ENCODE data around the gene ITGAD. TPM values are rescaled to one million over a fixed set of nuclear protein-coding genes. Genes with fewer than 3 reads are reported as not detected.
A peak's percentile ranks its signal among the peaks of the same experiment; 100 is the strongest.

Gene ITGAD
- total RNA-seq, 3 donors from 2014 or later (not counting 1 experiment from before 2014, with no cell fraction given) = 1.0 to 2.9 (median 2.2) TPM

DNA sequence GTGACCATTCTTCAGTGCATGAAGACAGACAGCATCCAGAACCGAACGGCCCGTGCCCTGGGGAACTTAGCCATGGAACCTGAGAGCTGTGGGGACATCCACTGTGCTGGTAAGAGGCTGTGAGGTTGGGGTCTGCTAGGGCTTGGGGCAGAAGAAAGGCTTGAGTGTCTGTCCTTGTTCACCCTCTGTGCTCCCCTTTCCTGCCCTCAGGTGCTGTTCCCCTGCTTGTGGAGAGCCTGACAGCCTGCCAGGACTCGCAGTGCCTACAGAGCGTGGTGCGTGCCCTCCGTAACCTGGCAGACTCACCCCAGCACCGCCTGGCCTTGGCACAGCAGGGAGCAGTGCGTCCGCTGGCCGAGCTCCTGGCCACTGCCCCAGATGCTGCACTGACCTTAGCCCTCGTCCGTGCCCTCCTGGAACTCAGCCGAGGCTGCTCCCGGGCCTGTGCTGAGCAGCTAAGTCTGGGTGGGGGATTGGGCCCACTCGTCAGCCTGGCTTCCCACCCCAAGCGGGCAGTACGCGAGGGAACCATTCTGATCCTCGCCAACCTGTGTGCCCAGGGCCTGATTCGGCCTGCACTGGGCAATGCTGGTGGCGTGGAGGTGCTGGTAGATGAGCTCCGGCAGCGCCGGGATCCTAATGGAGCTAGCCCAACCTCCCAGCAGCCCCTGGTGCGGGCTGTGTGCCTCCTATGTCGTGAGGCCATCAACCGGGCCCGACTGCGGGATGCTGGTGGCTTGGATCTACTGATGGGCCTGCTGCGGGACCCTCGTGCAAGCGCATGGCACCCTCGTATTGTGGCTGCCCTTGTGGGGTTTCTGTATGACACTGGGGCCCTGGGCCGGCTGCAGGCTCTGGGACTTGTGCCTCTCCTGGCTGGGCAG lies 69.0 kb downstream of the ITGAD start:
- Histone ChIP-seq H3K27me3 (ENCODE audit: control insufficient read depth, insufficient read depth, low read length) (no peaks in the 10 kb centered on the region), H3K4me3 (ENCODE audit: low read length) (no peak overlapping the region), H3K4me1 (ENCODE audit: control insufficient read depth, insufficient read depth, low read length) (peaks cover 29% of the 10 kb centered on the region), H3K27ac (ENCODE audit: low read length) (no peak overlapping the region), H3K9me3 (ENCODE audit: control insufficient read depth, insufficient read depth, low read length) (no peaks in the 10 kb centered on the region), H3K36me3 (ENCODE audit: control insufficient read depth, insufficient read depth, low read length) (peaks cover 33% of the 10 kb centered on the region)
- 94% methylated on average over 35 of the region's 35 CpGs for WGBS (ENCODE audit: insufficient coverage)
- no peak for ATAC-seq
- no peak overlapping the region for H3K27ac Mint-ChIP-seq
- TF ChIP-seq, protein P1, sequence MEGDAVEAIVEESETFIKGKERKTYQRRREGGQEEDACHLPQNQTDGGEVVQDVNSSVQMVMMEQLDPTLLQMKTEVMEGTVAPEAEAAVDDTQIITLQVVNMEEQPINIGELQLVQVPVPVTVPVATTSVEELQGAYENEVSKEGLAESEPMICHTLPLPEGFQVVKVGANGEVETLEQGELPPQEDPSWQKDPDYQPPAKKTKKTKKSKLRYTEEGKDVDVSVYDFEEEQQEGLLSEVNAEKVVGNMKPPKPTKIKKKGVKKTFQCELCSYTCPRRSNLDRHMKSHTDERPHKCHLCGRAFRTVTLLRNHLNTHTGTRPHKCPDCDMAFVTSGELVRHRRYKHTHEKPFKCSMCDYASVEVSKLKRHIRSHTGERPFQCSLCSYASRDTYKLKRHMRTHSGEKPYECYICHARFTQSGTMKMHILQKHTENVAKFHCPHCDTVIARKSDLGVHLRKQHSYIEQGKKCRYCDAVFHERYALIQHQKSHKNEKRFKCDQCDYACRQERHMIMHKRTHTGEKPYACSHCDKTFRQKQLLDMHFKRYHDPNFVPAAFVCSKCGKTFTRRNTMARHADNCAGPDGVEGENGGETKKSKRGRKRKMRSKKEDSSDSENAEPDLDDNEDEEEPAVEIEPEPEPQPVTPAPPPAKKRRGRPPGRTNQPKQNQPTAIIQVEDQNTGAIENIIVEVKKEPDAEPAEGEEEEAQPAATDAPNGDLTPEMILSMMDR (IDR thresholded peaks at IDR 0.05) = no peak
- H3K9me3 Mint-ChIP-seq = no peaks in the 10 kb centered on the region
- intact Hi-C loops (cut with micrococcal nuclease) = no loop called here
- H3K27me3 Mint-ChIP-seq (ENCODE audit: low read depth in 2 of 2) = no peaks in the 10 kb centered on the region
- no peaks in the 10 kb centered on the region for H3K36me3 Mint-ChIP-seq
- peaks cover 15 to 24% of the 10 kb centered on the region in 2 donors for H3K4me1 Mint-ChIP-seq
- DNase-seq = no peak
- H3K4me3 Mint-ChIP-seq = no peak overlapping the region

DNA sequence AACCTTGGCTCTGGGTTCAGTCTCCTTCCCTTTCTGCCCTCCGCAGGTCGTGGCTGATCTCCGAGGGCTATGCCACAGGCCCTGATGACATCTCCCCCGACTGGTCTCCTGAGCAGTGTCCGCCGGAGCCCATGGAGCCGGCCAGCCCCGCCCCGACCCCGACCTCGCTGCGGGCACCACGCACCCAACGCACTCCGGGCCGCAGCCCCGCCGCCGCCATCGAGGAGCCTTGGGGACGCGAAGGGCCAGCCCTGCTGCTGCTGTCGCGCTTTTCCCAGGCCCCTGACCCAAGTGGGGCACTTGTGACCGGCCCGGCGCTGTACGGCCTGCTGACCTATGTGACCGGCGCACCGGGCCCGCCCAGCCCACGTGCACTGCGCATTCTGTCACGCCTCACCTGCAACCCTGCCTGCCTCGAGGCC lies 71.2 kb downstream of the ITGAD start:
- peaks cover 11% of the 10 kb centered on the region for H3K4me1 ChIP-seq (ENCODE audit: control insufficient read depth, insufficient read depth, low read length)
- H3K4me3 ChIP-seq (ENCODE audit: low read length) = no peak overlapping the region
- H3K27me3 ChIP-seq (ENCODE audit: control insufficient read depth, insufficient read depth, low read length) = no peaks in the 10 kb centered on the region
- 97% methylated on average over 36 of the region's 36 CpGs for WGBS (ENCODE audit: insufficient coverage)
- no peaks in the 10 kb centered on the region for H3K9me3 ChIP-seq (ENCODE audit: control insufficient read depth, insufficient read depth, low read length)
- no peaks in the 10 kb centered on the region for H3K27me3 Mint-ChIP-seq (ENCODE audit: low read depth in 2 of 2)
- H3K36me3 Mint-ChIP-seq = no peaks in the 10 kb centered on the region
- no peak for DNase-seq
- intact Hi-C loops (cut with micrococcal nuclease) = no loop called here
- no peak overlapping the region for H3K27ac Mint-ChIP-seq
- no peak overlapping the region for H3K27ac ChIP-seq (ENCODE audit: low read length)
- TF ChIP-seq, protein P1 (IDR thresholded peaks at IDR 0.05) = no peak
- H3K4me3 Mint-ChIP-seq = no peak overlapping the region
- peaks cover 8 to 15% of the 10 kb centered on the region in 2 donors for H3K4me1 Mint-ChIP-seq
- no peaks in the 10 kb centered on the region for H3K9me3 Mint-ChIP-seq
- peaks cover 33% of the 10 kb centered on the region for H3K36me3 ChIP-seq (ENCODE audit: control insufficient read depth, insufficient read depth, low read length)
- ATAC-seq = no peak

DNA sequence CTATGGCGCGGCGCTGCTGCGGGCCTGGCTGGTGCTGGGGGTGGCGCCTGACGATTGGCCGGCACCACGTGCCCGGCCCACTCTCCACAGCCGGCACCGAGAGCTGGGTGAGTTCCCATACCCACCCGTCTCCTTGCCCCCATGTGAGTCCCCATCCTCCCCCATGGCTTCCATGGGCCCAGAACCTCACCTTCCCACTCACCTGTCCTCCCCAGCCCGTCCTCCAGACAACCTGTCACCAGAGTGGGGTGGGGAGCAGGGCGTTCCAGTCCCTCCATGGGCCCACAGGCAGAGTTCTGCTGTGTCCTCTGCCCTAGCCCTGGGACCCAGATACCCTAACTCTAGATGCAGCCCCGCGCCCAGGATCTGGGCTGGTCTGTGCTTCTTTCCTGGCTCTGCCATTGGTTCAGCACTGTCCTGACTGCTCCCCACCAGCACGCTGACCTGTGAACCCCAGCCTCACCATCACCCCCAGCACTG lies 71.7 kb downstream of the ITGAD start:
- H3K36me3 ChIP-seq (ENCODE audit: control insufficient read depth, insufficient read depth, low read length) = peaks cover 33% of the 10 kb centered on the region
- Mint-ChIP-seq H3K9me3 (no peaks in the 10 kb centered on the region), H3K4me1 (peaks cover 8 to 15% of the 10 kb centered on the region in 2 donors), H3K27ac (peak overlapping the region in 1 of 2 donors; percentile 42), H3K36me3 (no peaks in the 10 kb centered on the region), H3K27me3 (ENCODE audit: low read depth in 2 of 2) (no peaks in the 10 kb centered on the region), H3K4me3 (no peak overlapping the region)
- intact Hi-C loops (cut with micrococcal nuclease) = no loop called here
- no peaks in the 10 kb centered on the region for H3K9me3 ChIP-seq (ENCODE audit: control insufficient read depth, insufficient read depth, low read length)
- H3K27me3 ChIP-seq (ENCODE audit: control insufficient read depth, insufficient read depth, low read length) = no peaks in the 10 kb centered on the region
- no peak overlapping the region for H3K4me3 ChIP-seq (ENCODE audit: low read length)
- no peak overlapping the region for H3K27ac ChIP-seq (ENCODE audit: low read length)
- peaks cover 10% of the 10 kb centered on the region for H3K4me1 ChIP-seq (ENCODE audit: control insufficient read depth, insufficient read depth, low read length)
- 94% methylated on average over 17 of the region's 17 CpGs for WGBS (ENCODE audit: insufficient coverage)
- DNase-seq (no peak), ATAC-seq (no peak)
- TF ChIP-seq, protein P1 (IDR thresholded peaks at IDR 0.05) = no peak
